Choroid plexus epithelial cell (primary cell): ENCODE data around the gene GABARAP.

Experiments used
- DNase-seq: peaks from one replicate; pipeline ENCODE4 v3.0.0-alpha.2; 2010; ENCODE audit warnings: low read depth
- H3K4me3 ChIP-seq: 2 replicates; pipeline ENCODE4 v1.5.1; 2011; ENCODE audit warnings: low read depth, mild to moderate bottlenecking, control low read depth, low read length, moderate library complexity
- TF ChIP-seq, protein P1 (sequence below): conservative IDR thresholded peaks from 2 replicates; pipeline ENCODE4 v1.5.1; 2011; ENCODE audit warnings: low read depth, mild to moderate bottlenecking, control low read depth, inconsistent platforms, low read length, moderate library complexity

GABARAP gene

DNA sequence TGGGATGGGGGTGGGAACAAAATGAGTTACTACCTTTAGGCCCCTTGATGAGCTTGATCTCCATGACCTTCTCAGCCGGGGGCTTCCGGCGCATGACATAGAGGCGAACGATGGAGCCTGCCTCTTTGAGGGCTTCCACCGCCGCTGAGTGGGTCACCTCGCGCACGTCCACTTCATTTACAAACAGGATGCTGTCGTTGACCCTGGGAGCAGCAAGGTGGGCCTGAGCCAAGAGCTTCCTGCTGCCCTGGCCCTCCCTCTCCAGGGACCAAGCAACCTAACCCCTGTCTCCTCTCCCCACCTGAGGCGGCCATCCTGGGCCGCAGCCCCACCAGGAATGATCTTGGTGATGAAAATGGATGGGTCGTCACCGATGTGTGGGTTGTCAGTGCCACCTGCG, 38.9 kb downstream of the GABARAP start:
- DNase-seq, result no peak
- H3K4me3 ChIP-seq, result no peak overlapping the region
- TF ChIP-seq, protein P1, sequence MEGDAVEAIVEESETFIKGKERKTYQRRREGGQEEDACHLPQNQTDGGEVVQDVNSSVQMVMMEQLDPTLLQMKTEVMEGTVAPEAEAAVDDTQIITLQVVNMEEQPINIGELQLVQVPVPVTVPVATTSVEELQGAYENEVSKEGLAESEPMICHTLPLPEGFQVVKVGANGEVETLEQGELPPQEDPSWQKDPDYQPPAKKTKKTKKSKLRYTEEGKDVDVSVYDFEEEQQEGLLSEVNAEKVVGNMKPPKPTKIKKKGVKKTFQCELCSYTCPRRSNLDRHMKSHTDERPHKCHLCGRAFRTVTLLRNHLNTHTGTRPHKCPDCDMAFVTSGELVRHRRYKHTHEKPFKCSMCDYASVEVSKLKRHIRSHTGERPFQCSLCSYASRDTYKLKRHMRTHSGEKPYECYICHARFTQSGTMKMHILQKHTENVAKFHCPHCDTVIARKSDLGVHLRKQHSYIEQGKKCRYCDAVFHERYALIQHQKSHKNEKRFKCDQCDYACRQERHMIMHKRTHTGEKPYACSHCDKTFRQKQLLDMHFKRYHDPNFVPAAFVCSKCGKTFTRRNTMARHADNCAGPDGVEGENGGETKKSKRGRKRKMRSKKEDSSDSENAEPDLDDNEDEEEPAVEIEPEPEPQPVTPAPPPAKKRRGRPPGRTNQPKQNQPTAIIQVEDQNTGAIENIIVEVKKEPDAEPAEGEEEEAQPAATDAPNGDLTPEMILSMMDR, result no peak

DNA sequence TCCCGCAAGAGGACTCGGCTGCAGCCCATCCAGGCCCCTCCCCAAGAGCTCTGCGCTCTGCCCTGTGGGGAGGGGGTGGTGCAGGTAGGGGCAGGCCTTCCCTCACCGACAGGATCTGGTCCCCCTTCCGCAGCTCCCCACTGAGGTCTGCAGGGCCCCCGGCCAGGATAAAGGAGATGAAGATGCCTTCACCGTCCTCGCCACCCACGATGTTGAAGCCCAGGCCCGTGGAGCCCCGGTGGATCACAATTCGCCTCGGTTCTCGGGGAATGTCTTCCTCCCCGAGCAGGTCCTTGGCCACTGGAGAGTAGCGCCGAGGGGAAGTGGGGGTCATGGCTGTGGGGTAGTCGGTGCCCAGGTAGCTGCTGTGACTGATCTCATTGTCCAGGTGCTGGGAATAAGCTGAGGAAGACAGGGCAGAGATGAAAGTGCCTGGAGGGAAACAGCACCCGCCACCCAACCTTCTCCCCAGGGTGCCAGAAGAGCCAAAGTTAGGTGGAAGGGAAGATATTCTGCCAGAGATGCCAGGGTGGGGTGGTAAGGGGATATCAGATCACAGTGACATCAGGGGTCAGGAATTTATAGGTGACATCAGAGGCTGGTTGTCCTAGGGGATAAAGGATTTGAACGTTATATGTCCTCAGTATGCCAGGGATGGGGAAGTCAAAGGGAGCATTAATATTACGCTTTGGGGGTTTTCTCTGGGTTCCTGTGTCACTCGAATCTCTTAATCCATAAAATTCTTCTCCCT, 45.4 kb downstream of the GABARAP start:
- no peak overlapping the region for H3K4me3 ChIP-seq
- TF ChIP-seq, protein P1, result no peak

DNA sequence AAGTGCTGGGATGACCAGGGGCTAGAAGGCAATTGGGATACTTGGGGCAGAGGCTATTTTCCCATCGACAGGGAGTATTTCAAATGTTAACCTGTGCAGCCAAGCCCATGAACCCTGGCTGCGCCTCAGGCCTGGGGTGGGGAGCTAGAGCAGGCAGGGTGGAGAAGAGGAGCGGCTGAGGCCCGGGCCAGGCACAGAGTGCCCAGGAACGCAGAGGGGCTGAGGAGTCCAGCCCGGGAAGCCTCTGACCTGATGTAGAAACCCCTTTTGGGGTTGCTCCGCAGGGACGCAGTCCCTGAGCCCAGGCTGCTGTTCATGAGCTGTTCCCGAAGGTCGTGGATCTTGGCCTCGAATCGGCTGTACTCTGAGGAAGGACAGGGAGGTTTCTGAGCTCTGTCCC, 46.3 kb downstream of the GABARAP start:
- no peak overlapping the region for H3K4me3 ChIP-seq
- DNase-seq, result no peak
- TF ChIP-seq, protein P1, result no peak

More for the DNA sequence above, 45.4 kb downstream of the GABARAP start:
- DNase-seq, result no peak

DNA sequence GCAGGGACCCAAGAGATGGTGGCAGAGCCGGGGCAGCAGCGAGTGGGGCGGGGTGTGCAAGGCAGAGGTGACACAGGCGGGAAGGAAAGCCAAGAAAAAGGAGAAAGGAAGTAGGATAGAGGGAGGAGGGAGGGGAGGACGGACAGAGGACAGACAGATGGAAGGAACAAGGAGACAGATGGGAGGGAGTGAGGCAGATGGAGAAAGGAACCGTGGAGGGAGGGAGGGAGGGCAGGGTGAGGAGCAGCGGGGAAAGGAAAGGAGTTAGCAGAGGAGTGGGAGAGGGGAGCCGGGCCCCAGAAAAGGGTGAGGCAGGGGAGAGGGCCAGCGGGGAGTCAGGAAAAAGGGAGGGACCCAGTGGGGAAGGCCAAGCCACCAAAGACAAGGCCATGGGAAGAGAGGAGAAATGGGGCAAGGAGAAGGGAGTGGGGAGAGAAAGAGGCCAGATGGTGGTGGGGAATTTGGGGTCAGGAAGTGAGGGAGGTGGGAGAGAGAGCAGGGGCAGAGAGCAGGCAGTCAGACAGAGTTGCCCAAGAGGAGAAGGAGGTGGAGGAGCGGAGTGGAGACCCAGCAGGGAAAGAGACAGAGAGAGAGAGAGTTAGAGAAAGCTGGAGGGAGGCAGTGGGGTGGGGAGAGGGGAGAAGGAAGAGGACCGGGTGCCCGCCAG, 49.8 kb downstream of the GABARAP start:
- TF ChIP-seq, protein P1, result no peak
- H3K4me3 ChIP-seq, result no peak overlapping the region
- no peak for DNase-seq

DNA sequence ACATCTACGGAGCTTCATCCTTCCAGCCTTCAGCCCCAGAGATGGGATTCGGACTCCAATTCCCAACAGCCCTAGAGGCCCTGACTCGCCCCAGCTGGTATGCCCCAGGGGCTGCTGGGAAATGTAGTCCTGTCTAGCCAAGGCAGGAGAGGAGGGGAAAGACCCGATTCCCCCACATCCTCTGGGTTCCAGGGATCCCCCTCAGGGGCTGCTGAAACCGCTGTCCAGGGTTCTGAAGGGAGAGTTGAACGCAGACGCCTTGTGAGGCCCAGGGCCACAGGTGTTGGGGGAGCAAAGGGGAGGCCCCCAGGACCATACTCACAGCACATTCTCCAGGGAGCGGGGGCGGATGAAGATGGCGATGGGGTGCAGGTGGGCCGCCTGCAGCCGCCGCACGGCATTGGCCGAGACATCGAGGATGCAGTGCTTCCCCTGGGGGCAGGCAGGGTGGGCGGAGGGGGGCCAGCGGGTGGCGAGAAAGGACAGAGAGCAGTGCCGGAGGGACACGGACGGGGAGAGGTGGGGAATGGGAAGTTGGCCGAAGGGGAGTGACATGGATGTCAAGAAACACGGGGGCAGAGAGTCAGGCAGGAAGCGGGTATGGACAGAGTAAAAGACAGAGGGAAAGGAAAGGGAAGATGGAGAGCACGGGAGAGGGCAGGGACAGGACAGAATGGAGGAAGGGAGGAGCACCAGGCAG, 50.5 kb downstream of the GABARAP start:
- TF ChIP-seq, protein P1, result no peak
- no peak overlapping the region for H3K4me3 ChIP-seq
- DNase-seq, result peak; percentile 46

DNA sequence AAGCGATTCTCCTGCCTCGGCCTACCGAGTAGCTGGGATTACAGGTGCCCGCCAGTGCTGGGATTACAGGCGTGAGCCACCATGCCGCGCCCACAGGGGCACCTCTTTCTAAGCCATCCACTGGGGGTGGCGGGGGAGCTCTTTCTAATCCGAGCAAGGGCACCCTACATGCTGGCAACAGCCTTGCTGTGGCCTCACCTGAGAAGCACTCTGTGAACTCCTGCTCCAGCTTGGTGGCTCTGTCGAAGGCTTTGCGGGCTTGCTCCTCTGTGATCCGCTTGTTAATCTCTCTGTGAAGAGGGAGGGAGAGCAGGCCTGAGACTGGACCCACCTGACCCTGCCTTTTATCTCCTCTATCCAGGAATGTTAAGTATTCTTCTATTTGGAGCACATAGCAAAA, 51.2 kb downstream of the GABARAP start:
- DNase-seq, result no peak
- no peak overlapping the region for H3K4me3 ChIP-seq
- TF ChIP-seq, protein P1, result no peak
